Testis (tissue), 3 donors: Measurements from ENCODE around the gene NOX4. TPM values are rescaled to one million over a fixed set of nuclear protein-coding genes. Genes with fewer than 3 reads are reported as not detected.

Source experiments
- DNase-seq: peaks from one replicate; pipeline ENCODE4 v3.0.0-alpha.2; 2019
- H3K27ac ChIP-seq, 2 donors: fragments of 200-600 bp; sonication (generic); one replicate each; pipeline ENCODE4 v1.5.1; 2019
- H3K27me3 ChIP-seq: fragments of 200-600 bp; sonication (generic); one replicate; pipeline ENCODE4 v1.5.1; 2019
- H3K36me3 ChIP-seq: fragments of 200-600 bp; sonication (generic); one replicate; pipeline ENCODE4 v1.5.1; 2017; ENCODE audit warnings: low read depth; ENCODE audit errors: missing control alignments
- H3K4me1 ChIP-seq: fragments of 200-600 bp; sonication (generic); one replicate; pipeline ENCODE4 v1.5.1; 2019
- H3K4me3 ChIP-seq, 2 donors: fragments of 200-600 bp; sonication (generic); one replicate each; pipeline ENCODE4 v1.5.1; 2017 to 2019
- H3K9me3 ChIP-seq: fragments of 200-600 bp; sonication (generic); one replicate; pipeline ENCODE4 v1.5.1; 2017
- POLR2A ChIP-seq: fragments of 450-650 bp; IDR thresholded peaks from one replicate; pipeline ENCODE4 v1.6.1; 2017; ENCODE audit warnings: antibody characterized with exemption, mild to moderate bottlenecking, moderate library complexity
- WGBS, 2 donors: methylation state at CpG; one replicate each; pipeline ENCODE4 v1.1.5; 2018; 5-methylcytosine and 5-hydroxymethylcytosine counted together
- intact Hi-C: fragments of 100-400 bp; cut with DNase I; formaldehyde crosslinking; loops from one replicate; pipeline ENCODE4 v1.15.1; 2023; ENCODE audit warnings: low total_unique reads
- polyA plus RNA-seq: library from polyadenylated mRNA; stranded (reverse); fragments of 350-450 nt; fragmentation: Illumina TruSeq; extraction: RNeasy Lipid Tissue Mini Kit (QIAGEN cat#74804); gene quantifications from one replicate; pipeline ENCODE4 v1.2.3, GENCODE V29; 2014; ENCODE audit warnings: low read depth, low replicate concordance; ENCODE audit not compliant: insufficient read depth
- total RNA-seq, 2 donors: library from RNA; depleted of rRNA; stranded (reverse); fragments of >200 nt; gene quantifications; one replicate each; pipeline ENCODE4 v1.2.3, GENCODE V29; 2016
- TF ChIP-seq, protein P1 (sequence below), 3 experiments: fragments of 450-650 bp in 2 of 3; fragments of 200-600 bp in 1 of 3; sonication (generic) in 1 of 3; IDR thresholded peaks; one replicate each; pipeline ENCODE4 v1.5.1; 2016 to 2019; ENCODE audit warnings: antibody characterized with exemption in 3 of 3, mild to moderate bottlenecking in 2 of 3, moderate library complexity in 1 of 3

NOX4 gene
- total and polyA plus RNA-seq, 3 donors from 2014 or later = 0.63 to 3.0 (median 1.3) TPM

DNA sequence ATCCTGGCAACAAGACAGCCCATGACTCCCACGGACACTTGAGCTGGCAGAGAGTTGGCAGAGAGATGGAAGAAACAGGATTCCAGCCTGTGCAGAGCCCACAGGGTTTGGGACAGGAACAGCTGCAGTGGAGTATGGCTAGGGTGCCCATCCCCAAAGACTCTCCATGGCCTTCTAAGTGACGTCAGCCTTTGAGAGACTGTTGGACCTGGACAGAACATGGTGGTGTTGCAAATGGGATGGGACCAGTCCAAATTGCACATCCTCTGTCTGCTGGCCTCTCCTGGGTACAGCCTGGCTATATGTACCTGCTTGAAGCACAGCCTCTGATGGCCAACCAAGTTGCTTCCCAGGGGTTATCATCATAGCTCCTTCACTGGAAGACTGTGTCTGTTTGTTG is 34.5 kb downstream of the NOX4 start:
- Histone ChIP-seq H3K9me3 (no peaks in the 10 kb centered on the region), H3K4me3 (no peak overlapping the region), H3K27me3 (no peaks in the 10 kb centered on the region), H3K36me3 (no peaks in the 10 kb centered on the region), H3K4me1 (no peaks in the 10 kb centered on the region), H3K27ac (no peak overlapping the region)
- TF ChIP-seq, protein P1, sequence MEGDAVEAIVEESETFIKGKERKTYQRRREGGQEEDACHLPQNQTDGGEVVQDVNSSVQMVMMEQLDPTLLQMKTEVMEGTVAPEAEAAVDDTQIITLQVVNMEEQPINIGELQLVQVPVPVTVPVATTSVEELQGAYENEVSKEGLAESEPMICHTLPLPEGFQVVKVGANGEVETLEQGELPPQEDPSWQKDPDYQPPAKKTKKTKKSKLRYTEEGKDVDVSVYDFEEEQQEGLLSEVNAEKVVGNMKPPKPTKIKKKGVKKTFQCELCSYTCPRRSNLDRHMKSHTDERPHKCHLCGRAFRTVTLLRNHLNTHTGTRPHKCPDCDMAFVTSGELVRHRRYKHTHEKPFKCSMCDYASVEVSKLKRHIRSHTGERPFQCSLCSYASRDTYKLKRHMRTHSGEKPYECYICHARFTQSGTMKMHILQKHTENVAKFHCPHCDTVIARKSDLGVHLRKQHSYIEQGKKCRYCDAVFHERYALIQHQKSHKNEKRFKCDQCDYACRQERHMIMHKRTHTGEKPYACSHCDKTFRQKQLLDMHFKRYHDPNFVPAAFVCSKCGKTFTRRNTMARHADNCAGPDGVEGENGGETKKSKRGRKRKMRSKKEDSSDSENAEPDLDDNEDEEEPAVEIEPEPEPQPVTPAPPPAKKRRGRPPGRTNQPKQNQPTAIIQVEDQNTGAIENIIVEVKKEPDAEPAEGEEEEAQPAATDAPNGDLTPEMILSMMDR (IDR thresholded peaks at IDR 0.05) = no peak
- TF ChIP-seq POLR2A = no peak
- no peak for DNase-seq
- intact Hi-C loops = no loop called here
- 85 to 92% methylated on average over 2 of the region's 2 CpGs for WGBS, 2 donors

DNA sequence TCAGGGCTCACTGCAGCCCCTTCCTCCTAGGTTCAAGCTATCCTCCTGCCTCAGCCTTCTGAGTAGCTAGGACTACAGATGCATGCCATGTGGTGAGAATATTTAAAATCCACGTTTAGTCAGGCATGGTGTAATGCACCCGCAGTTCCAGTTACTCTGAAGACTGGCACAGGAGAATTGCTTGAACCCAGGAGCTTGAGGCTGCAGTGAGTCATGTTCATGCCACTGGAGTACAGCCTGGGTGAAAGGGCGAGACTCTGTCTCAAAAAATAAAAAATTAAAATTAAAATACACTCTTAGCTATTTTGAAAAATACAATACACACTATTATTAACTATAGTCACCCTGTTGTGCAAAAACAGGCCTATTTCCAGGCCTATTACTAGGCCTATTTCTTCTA is 38.4 kb downstream of the NOX4 start:
- no peak overlapping the region for H3K4me3 ChIP-seq
- no peaks in the 10 kb centered on the region for H3K36me3 ChIP-seq
- no peaks in the 10 kb centered on the region for H3K27me3 ChIP-seq
- H3K27ac ChIP-seq = no peak overlapping the region
- intact Hi-C loops = no loop called here
- H3K4me1 ChIP-seq = no peaks in the 10 kb centered on the region
- 85 to 91% methylated on average over 3 of the region's 3 CpGs for WGBS, 2 donors
- DNase-seq = no peak
- no peaks in the 10 kb centered on the region for H3K9me3 ChIP-seq
- TF ChIP-seq, protein P1 (IDR thresholded peaks at IDR 0.05) = no peak
- no peak for TF ChIP-seq POLR2A

GRCh38 chr11:89447845-89448244 is 43.3 kb downstream of the NOX4 start:
- intact Hi-C loops = no loop called here
- no peaks in the 10 kb centered on the region for H3K36me3 ChIP-seq
- no peak overlapping the region for H3K4me3 ChIP-seq
- H3K4me1 ChIP-seq = no peaks in the 10 kb centered on the region
- no peak for DNase-seq
- no peaks in the 10 kb centered on the region for H3K9me3 ChIP-seq
- H3K27me3 ChIP-seq = no peaks in the 10 kb centered on the region
- TF ChIP-seq POLR2A = no peak
- TF ChIP-seq, protein P1 (IDR thresholded peaks at IDR 0.05) = no peak
- H3K27ac ChIP-seq = no peak overlapping the region

- Histone ChIP-seq H3K4me3 (no peak overlapping the region), H3K36me3 (no peaks in the 10 kb centered on the region), H3K9me3 (no peaks in the 10 kb centered on the region), H3K27ac (no peak overlapping the region), H3K27me3 (no peaks in the 10 kb centered on the region), H3K4me1 (no peaks in the 10 kb centered on the region)
- 80 to 82% methylated on average over 5 of the region's 5 CpGs for WGBS, 2 donors
- no peak for DNase-seq
- TF ChIP-seq POLR2A = no peak
- TF ChIP-seq, protein P1 (IDR thresholded peaks at IDR 0.05) = no peak
- intact Hi-C loops = no loop called here
Measured at GRCh38 chr11:89443361-89444322, 47.5 kb downstream of the NOX4 start.

- no peaks in the 10 kb centered on the region for H3K4me1 ChIP-seq
- no peak for DNase-seq
- H3K27me3 ChIP-seq = no peaks in the 10 kb centered on the region
- H3K27ac ChIP-seq = no peak overlapping the region
- WGBS, 2 donors = 94 to 100% methylated on average over 2 of the region's 2 CpGs
- H3K9me3 ChIP-seq = no peaks in the 10 kb centered on the region
- H3K4me3 ChIP-seq = no peak overlapping the region
- no peak for TF ChIP-seq POLR2A
- TF ChIP-seq, protein P1 (IDR thresholded peaks at IDR 0.05) = no peak
- intact Hi-C loops = no loop called here
- no peaks in the 10 kb centered on the region for H3K36me3 ChIP-seq
Measured at GRCh38 chr11:89442801-89443200, 48.4 kb downstream of the NOX4 start.
